HUES6 (cell line): ENCODE data around the gene ZFP36.
A peak's percentile ranks its signal among the peaks of the same experiment; 100 is the strongest.

Experiments
- H3K27ac ChIP-seq: 2 replicates; pipeline ENCODE4 v1.7.0; 2013; ENCODE audit warnings: low read depth, mild to moderate bottlenecking, low read length, inconsistent platforms
- H3K27me3 ChIP-seq: 2 replicates; pipeline ENCODE4 v1.6.1; 2013; ENCODE audit warnings: low read length; ENCODE audit not compliant: control insufficient read depth, insufficient read depth
- H3K36me3 ChIP-seq: 2 replicates; pipeline ENCODE4 v1.6.1; 2013; ENCODE audit warnings: low read length; ENCODE audit not compliant: control insufficient read depth, insufficient read depth
- H3K4me1 ChIP-seq: 2 replicates; pipeline ENCODE4 v1.6.1; 2013; ENCODE audit warnings: low read length; ENCODE audit not compliant: control insufficient read depth, insufficient read depth
- H3K4me3 ChIP-seq: 2 replicates; pipeline ENCODE4 v1.5.1; 2013; ENCODE audit warnings: low read depth, low read length
- H3K9ac ChIP-seq: one replicate; pipeline ENCODE4 v1.6.1; 2013; ENCODE audit warnings: mild to moderate bottlenecking, low read length
- H3K9me3 ChIP-seq: 2 replicates; pipeline ENCODE4 v1.6.1; 2013; ENCODE audit warnings: low read depth, low read length; ENCODE audit not compliant: control insufficient read depth, insufficient read depth

Gene ZFP36

GRCh38 chr19:39427707-39428106 is 21.1 kb downstream of the ZFP36 start:
- H3K27ac ChIP-seq, result peak overlapping the region; percentile 81
- no peaks in the 10 kb centered on the region for H3K27me3 ChIP-seq
- peaks cover 36% of the 10 kb centered on the region for H3K36me3 ChIP-seq
- no peaks in the 10 kb centered on the region for H3K9me3 ChIP-seq
- no peak overlapping the region for H3K4me3 ChIP-seq
- peaks cover 30% of the 10 kb centered on the region for H3K4me1 ChIP-seq
- peak overlapping the region; percentile 17 for H3K9ac ChIP-seq

GRCh38 chr19:39428283-39429112 is 21.9 kb downstream of the ZFP36 start:
- H3K9ac ChIP-seq, result peak overlapping the region; percentile 79
- peak overlapping the region; percentile 41 for H3K4me3 ChIP-seq
- H3K9me3 ChIP-seq, result no peaks in the 10 kb centered on the region
- H3K27ac ChIP-seq, result peak overlapping the region; percentile 81
- H3K4me1 ChIP-seq, result peaks cover 30% of the 10 kb centered on the region
- H3K27me3 ChIP-seq, result no peaks in the 10 kb centered on the region
- H3K36me3 ChIP-seq, result peaks cover 36% of the 10 kb centered on the region

- H3K4me3 ChIP-seq, result peak overlapping the region; percentile 19; the same call in 1 of the 2 replicates
- peak overlapping the region; percentile 47 for H3K9ac ChIP-seq
- peak overlapping the region; percentile 36; the same call in 1 of the 2 replicates for H3K27ac ChIP-seq
- no peaks in the 10 kb centered on the region for H3K9me3 ChIP-seq
- H3K36me3 ChIP-seq, result peaks cover 35% of the 10 kb centered on the region
- H3K27me3 ChIP-seq, result no peaks in the 10 kb centered on the region
- peaks cover 38% of the 10 kb centered on the region for H3K4me1 ChIP-seq
These were observed 24.3 kb downstream of the ZFP36 start for GRCh38 chr19:39430675-39431593.

- Histone ChIP-seq H3K4me1 (peaks cover 36% of the 10 kb centered on the region), H3K36me3 (peaks cover 34% of the 10 kb centered on the region), H3K27ac (no peak overlapping the region), H3K27me3 (no peaks in the 10 kb centered on the region), H3K9me3 (no peaks in the 10 kb centered on the region), H3K4me3 (no peak overlapping the region), H3K9ac (no peak overlapping the region)
These were observed 26.0 kb downstream of the ZFP36 start for GRCh38 chr19:39432677-39433025.

GRCh38 chr19:39433480-39434079 is 26.9 kb downstream of the ZFP36 start:
- no peak overlapping the region for H3K27ac ChIP-seq

GRCh38 chr19:39434123-39435076 is 27.8 kb downstream of the ZFP36 start:
- peaks cover 34% of the 10 kb centered on the region for H3K36me3 ChIP-seq
- peaks cover 24% of the 10 kb centered on the region for H3K4me1 ChIP-seq
- peak overlapping the region; percentile 99 for H3K4me3 ChIP-seq
- H3K9ac ChIP-seq, result peak overlapping the region; percentile 100
- no peaks in the 10 kb centered on the region for H3K27me3 ChIP-seq
- peak overlapping the region; percentile 97 for H3K27ac ChIP-seq
- no peaks in the 10 kb centered on the region for H3K9me3 ChIP-seq

More at GRCh38 chr19:39433480-39434079, 26.9 kb downstream of the ZFP36 start:
- no peaks in the 10 kb centered on the region for H3K27me3 ChIP-seq
- peak overlapping the region; percentile 10 for H3K9ac ChIP-seq
- H3K9me3 ChIP-seq, result no peaks in the 10 kb centered on the region
- peaks cover 31% of the 10 kb centered on the region for H3K4me1 ChIP-seq
- peaks cover 34% of the 10 kb centered on the region for H3K36me3 ChIP-seq
- H3K4me3 ChIP-seq, result no peak overlapping the region; the same call in 1 of the 2 replicates

- H3K9ac ChIP-seq, result peak within 1 kb of the TSS; percentile 100
- H3K9me3 ChIP-seq, result no peaks in the 10 kb centered on the region
- H3K4me1 ChIP-seq, result peaks cover 19% of the 10 kb centered on the region
- H3K27me3 ChIP-seq, result no peaks in the 10 kb centered on the region
- H3K36me3 ChIP-seq, result peaks cover 34% of the 10 kb centered on the region
- H3K27ac ChIP-seq, result peak within 1 kb of the TSS; percentile 97
- H3K4me3 ChIP-seq, result peak within 1 kb of the TSS; percentile 99
These were observed 29.1 kb downstream of the ZFP36 start, which contains the start of gene RPS16 for GRCh38 chr19:39435499-39436349. TSS of gene RPS16 (minus strand) at chr19:39435949. CDS start at chr19:39435895, 54 bp downstream.

GRCh38 chr19:39436350-39436716 is 29.7 kb downstream of the ZFP36 start:
- Histone ChIP-seq H3K9ac (peak overlapping the region; percentile 84), H3K27ac (peak overlapping the region; percentile 78; the same call in 1 of the 2 replicates), H3K36me3 (peaks cover 34% of the 10 kb centered on the region), H3K9me3 (no peaks in the 10 kb centered on the region), H3K4me1 (peaks cover 13% of the 10 kb centered on the region; the same call in 1 of the 2 replicates), H3K4me3 (peak overlapping the region; percentile 99), H3K27me3 (no peaks in the 10 kb centered on the region)

GRCh38 chr19:39438270-39438934 is 31.8 kb downstream of the ZFP36 start:
- H3K4me3 ChIP-seq, result no peak overlapping the region
- H3K9ac ChIP-seq, result no peak overlapping the region
- H3K27ac ChIP-seq, result no peak overlapping the region
- H3K27me3 ChIP-seq, result no peaks in the 10 kb centered on the region
- H3K4me1 ChIP-seq, result peaks cover 13% of the 10 kb centered on the region; the same call in 1 of the 2 replicates
- H3K36me3 ChIP-seq, result peaks cover 23% of the 10 kb centered on the region
- no peaks in the 10 kb centered on the region for H3K9me3 ChIP-seq
